Measurements from ENCODE around the gene ZCCHC14.

Gene ZCCHC14

GRCh38 chr16:87447323-87447722 lies 45.5 kb downstream of the ZCCHC14 start:
- H3K4me3 ChIP-seq (ENCODE audit: low read depth, low read length), result no peak overlapping the region
- TF ChIP-seq, protein P1, sequence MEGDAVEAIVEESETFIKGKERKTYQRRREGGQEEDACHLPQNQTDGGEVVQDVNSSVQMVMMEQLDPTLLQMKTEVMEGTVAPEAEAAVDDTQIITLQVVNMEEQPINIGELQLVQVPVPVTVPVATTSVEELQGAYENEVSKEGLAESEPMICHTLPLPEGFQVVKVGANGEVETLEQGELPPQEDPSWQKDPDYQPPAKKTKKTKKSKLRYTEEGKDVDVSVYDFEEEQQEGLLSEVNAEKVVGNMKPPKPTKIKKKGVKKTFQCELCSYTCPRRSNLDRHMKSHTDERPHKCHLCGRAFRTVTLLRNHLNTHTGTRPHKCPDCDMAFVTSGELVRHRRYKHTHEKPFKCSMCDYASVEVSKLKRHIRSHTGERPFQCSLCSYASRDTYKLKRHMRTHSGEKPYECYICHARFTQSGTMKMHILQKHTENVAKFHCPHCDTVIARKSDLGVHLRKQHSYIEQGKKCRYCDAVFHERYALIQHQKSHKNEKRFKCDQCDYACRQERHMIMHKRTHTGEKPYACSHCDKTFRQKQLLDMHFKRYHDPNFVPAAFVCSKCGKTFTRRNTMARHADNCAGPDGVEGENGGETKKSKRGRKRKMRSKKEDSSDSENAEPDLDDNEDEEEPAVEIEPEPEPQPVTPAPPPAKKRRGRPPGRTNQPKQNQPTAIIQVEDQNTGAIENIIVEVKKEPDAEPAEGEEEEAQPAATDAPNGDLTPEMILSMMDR (IDR thresholded peaks at IDR 0.05; ENCODE audit: low read depth, low read length, missing control alignments), result no peak
- DNase-seq (ENCODE audit: low read depth), result peak; percentile 89
- in situ Hi-C loops (cut with HindIII; ENCODE audit: low sequenced_read_pairs), result no loop called here

DNA sequence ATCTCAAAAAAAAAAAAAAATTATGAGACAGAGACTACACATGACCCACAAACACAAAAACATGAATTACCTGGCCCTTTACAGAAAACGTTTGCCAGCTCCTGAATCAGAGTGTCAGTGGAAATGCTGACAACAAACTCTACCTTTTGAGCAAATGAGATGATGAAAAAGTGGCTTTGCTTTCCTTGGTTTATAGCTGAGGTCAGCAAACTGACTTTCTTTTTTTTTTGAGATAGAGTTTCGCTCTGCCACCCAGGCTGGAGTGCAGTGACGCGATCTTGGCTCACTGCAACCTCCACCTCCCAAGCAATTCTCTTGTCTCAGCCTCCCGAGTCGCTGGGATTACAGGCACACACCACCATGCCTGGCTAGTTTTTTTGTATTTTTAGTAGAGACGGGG lies 46.3 kb downstream of the ZCCHC14 start:
- in situ Hi-C loops (cut with HindIII; ENCODE audit: low sequenced_read_pairs), result no loop called here
- no peak for DNase-seq (ENCODE audit: low read depth)
- TF ChIP-seq, protein P1 (IDR thresholded peaks at IDR 0.05; ENCODE audit: low read depth, low read length, missing control alignments), result no peak

DNA sequence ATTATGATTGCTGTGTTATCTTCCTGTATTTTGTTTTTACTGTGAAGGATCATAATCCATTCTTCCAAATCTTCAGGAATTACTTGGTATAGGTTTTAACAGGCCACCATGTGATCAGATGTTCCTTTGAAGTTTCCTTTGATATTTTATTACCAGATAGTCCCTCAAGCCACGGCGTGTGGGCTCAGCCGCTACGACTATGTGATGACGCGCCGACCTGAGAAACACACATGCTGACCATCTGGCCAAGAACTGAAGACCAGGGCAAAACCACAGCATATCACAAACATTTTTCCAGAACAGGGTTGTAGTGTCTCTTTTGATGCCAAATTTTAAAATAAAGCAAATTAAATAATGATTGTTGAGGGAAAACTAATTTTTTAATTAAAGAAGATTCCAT lies 47.3 kb downstream of the ZCCHC14 start:
- H3K4me3 ChIP-seq (ENCODE audit: low read depth, low read length), result no peak overlapping the region
- no peak for DNase-seq (ENCODE audit: low read depth)
- TF ChIP-seq, protein P1 (IDR thresholded peaks at IDR 0.05; ENCODE audit: low read depth, low read length, missing control alignments), result no peak
- in situ Hi-C loops (cut with HindIII; ENCODE audit: low sequenced_read_pairs), result no loop called here

More for the DNA sequence above, 46.3 kb downstream of the ZCCHC14 start:
- no peak overlapping the region for H3K4me3 ChIP-seq (ENCODE audit: low read depth, low read length)

DNA sequence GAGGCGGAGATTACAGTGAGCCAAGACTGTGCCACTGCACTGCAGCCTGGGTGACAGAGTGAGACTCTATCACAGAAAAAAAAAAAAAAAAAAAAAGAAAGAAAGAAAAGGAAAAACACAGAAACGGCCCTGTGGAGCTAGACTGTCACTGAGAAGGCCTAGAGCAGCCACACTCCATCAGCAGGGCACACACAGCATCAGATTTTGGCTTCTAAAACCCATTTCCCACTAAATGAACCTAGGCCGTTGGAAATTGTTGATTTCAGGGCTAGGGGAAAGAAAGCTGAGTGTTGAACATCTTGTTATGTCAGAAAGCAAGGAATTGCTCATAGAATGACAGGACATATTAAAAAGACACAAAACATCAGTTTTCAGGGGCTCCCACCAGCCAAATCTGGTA lies 48.9 kb downstream of the ZCCHC14 start:
- TF ChIP-seq, protein P1 (IDR thresholded peaks at IDR 0.05; ENCODE audit: low read depth, low read length, missing control alignments), result no peak
- DNase-seq (ENCODE audit: low read depth), result no peak
- in situ Hi-C loops (cut with HindIII; ENCODE audit: low sequenced_read_pairs), result no loop called here
- H3K4me3 ChIP-seq (ENCODE audit: low read depth, low read length), result no peak overlapping the region

GRCh38 chr16:87443016-87443415 lies 49.8 kb downstream of the ZCCHC14 start:
- in situ Hi-C loops (cut with HindIII; ENCODE audit: low sequenced_read_pairs), result no loop called here
- TF ChIP-seq, protein P1 (IDR thresholded peaks at IDR 0.05; ENCODE audit: low read depth, low read length, missing control alignments), result no peak
- no peak for DNase-seq (ENCODE audit: low read depth)
- H3K4me3 ChIP-seq (ENCODE audit: low read depth, low read length), result no peak overlapping the region

DNA sequence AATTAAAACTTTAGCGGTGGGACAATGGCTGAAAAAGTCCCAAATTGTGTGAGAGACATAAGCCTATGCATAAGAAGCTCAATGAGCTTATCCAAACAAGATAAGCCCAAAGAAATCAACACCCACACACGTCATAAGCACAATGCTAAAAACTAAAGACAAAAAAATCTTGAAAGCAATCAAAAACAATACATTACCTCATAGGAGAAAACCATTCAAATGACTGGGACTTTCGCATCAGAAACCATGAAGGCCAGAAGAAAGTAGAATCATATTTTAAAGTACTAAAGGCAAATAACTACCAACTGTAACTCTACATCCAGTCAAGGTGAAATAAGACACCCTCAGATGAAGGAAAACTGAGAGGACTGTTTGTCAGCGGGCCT lies 50.2 kb downstream of the ZCCHC14 start:
- in situ Hi-C loops (cut with HindIII; ENCODE audit: low sequenced_read_pairs), result no loop called here
- no peak overlapping the region for H3K4me3 ChIP-seq (ENCODE audit: low read depth, low read length)
- TF ChIP-seq, protein P1 (IDR thresholded peaks at IDR 0.05; ENCODE audit: low read depth, low read length, missing control alignments), result no peak
- DNase-seq (ENCODE audit: low read depth), result no peak
